Uterus (tissue), 4 donors: ENCODE measurements around the gene MAP3K10. TPM values are rescaled to one million over a fixed set of nuclear protein-coding genes. Genes with fewer than 3 reads are reported as not detected.

Experiments used
- DNase-seq, 2 donors: peaks; one replicate each; pipeline ENCODE4 v3.0.0-alpha.2; 2019 to 2020
- H3K27ac ChIP-seq, 2 donors: fragments of 200-600 bp; sonication (generic); 1 replicate in 1 of 2; 2 replicates in 1 of 2; pipeline ENCODE4 v1.5.1; 2016 to 2018
- H3K27me3 ChIP-seq, 2 donors: fragments of 200-600 bp; sonication (generic); one replicate each; pipeline ENCODE4 v1.5.1; 2018 to 2019; ENCODE audit warnings: control low read depth in 1 of 2
- H3K36me3 ChIP-seq, 2 donors: fragments of 200-600 bp; sonication (generic); one replicate each; pipeline ENCODE4 v1.5.1; 2019; ENCODE audit warnings: control low read depth in 1 of 2
- H3K4me1 ChIP-seq, 2 donors: fragments of 200-600 bp; sonication (generic); one replicate each; pipeline ENCODE4 v1.5.1; 2018 to 2019; ENCODE audit warnings: control low read depth in 1 of 2
- H3K4me3 ChIP-seq, 2 donors: fragments of 200-600 bp; sonication (generic); 1 replicate in 1 of 2; 2 replicates in 1 of 2; pipeline ENCODE4 v1.5.1; 2018 to 2019; ENCODE audit warnings: mild to moderate bottlenecking in 1 of 2
- H3K9me3 ChIP-seq, 2 donors: fragments of 200-600 bp; sonication (generic); one replicate each; pipeline ENCODE4 v1.5.1; 2019; ENCODE audit warnings: control low read depth in 1 of 2
- POLR2A ChIP-seq, 2 donors: fragments of 450-650 bp; IDR thresholded peaks; one replicate each; pipeline ENCODE4 v1.6.1; 2016; ENCODE audit warnings: antibody characterized with exemption in 2 of 2, mild to moderate bottlenecking in 1 of 2, moderate library complexity in 1 of 2
- intact Hi-C: fragments of 100-400 bp; cut with DNase I; formaldehyde crosslinking; loops from one replicate; pipeline ENCODE4 v1.15.1; 2023; ENCODE audit warnings: low total_unique reads
- total RNA-seq, 4 donors: library from RNA; depleted of rRNA in 3 of 4; stranded (reverse); fragments of >200 nt in 3 of 4; gene quantifications; one replicate each; pipeline versions ENCODE4 v1.1.0 to v1.2.4, GENCODE V29; 2014 to 2023
- TF ChIP-seq, protein P1 (sequence below), 4 experiments: fragments of 200-600 bp in 2 of 4; fragments of 450-650 bp in 2 of 4; sonication (generic) in 2 of 4; IDR thresholded peaks; one replicate each; pipeline ENCODE4 v1.5.1; 2016 to 2019; ENCODE audit warnings: antibody characterized with exemption in 4 of 4, mild to moderate bottlenecking in 2 of 4, moderate library complexity in 1 of 4
- donor health status: DM: yes; HTN: yes; CAD: no.

The MAP3K10 gene
- total RNA-seq, 4 donors from 2014 or later, result 1.0 to 29.0 (median 3.1) TPM

DNA sequence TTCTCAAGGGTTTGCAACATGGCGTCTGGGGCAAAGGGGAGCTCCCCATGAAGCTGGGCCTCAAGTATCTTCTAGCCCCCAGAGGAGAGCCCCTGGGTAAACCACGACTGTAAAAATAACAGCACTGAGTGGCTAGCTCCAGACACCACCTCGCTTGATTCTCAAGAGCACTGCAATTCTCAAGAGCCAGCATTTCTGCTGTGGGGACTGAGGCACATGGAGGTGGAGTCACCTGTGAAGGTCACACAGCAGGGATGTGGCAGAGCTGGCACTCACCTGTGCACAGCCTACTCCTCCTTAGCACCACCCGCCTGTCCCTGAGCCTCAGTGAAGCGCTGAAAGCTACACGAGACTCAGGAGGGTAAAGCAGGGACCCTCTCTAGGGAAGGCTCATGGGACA is 56.0 kb downstream of the MAP3K10 start:
- no peaks in the 10 kb centered on the region for H3K9me3 ChIP-seq
- H3K36me3 ChIP-seq, result no peaks in the 10 kb centered on the region
- no peak overlapping the region for H3K27ac ChIP-seq
- H3K27me3 ChIP-seq, result no peaks in the 10 kb centered on the region
- H3K4me1 ChIP-seq, result peaks cover 3 to 4% of the 10 kb centered on the region in 2 donors
- DNase-seq, result no peak
- TF ChIP-seq POLR2A (IDR thresholded peaks at IDR 0.05), result no peak
- TF ChIP-seq, protein P1, sequence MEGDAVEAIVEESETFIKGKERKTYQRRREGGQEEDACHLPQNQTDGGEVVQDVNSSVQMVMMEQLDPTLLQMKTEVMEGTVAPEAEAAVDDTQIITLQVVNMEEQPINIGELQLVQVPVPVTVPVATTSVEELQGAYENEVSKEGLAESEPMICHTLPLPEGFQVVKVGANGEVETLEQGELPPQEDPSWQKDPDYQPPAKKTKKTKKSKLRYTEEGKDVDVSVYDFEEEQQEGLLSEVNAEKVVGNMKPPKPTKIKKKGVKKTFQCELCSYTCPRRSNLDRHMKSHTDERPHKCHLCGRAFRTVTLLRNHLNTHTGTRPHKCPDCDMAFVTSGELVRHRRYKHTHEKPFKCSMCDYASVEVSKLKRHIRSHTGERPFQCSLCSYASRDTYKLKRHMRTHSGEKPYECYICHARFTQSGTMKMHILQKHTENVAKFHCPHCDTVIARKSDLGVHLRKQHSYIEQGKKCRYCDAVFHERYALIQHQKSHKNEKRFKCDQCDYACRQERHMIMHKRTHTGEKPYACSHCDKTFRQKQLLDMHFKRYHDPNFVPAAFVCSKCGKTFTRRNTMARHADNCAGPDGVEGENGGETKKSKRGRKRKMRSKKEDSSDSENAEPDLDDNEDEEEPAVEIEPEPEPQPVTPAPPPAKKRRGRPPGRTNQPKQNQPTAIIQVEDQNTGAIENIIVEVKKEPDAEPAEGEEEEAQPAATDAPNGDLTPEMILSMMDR (IDR thresholded peaks at IDR 0.05), result no peak
- no peak overlapping the region for H3K4me3 ChIP-seq
- intact Hi-C loops, result no loop called here

DNA sequence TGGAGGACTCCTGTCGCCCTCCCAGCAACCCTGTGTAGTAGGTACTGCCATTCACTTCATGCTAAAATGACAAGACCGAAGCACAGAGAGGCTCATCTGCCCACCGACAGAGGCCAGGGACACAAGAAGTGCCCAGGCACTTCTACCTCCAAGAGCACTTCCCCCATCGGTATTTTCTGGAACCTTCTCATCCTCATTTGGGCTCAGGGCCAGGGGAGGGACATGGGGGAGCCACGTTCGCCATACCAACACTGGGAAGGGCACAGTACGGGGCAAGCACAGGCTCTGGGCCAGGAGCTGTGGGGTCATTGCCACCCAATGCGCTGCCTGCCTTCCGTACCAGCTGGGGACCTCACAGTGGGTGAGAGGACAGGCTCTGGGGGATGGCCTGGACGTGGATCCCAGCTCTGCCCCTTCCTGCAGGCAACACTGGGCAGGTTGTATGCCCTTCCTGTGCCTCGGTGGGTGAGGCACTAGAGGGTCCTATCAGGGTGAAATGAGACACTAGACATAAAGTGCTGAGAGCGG is 56.6 kb downstream of the MAP3K10 start:
- Histone ChIP-seq H3K36me3 (no peaks in the 10 kb centered on the region), H3K27ac (no peak overlapping the region)

DNA sequence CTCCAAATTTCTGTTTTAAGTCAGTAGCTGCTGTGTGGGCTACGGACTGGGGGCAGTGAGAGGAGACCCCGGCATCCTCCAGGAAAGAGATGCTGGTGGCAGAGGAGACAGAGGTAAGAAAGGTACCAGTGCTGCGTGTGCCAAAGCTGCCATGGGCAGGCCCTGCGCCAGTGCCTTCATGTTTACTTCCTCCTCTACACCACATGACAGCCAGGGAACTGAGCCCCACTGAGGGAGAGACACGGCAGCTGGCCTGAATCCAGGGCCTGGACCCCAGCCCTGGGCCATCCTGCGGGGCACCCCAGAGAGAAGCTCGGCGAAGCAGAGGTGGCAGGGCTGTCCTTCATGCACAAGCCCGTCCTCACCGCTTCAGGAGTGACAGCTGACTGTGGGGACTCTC is 58.0 kb downstream of the MAP3K10 start:
- DNase-seq, result no peak
- Histone ChIP-seq H3K4me3 (no peak overlapping the region), H3K27me3 (no peaks in the 10 kb centered on the region), H3K4me1 (no peaks in the 10 kb centered on the region), H3K27ac (no peak overlapping the region), H3K36me3 (no peaks in the 10 kb centered on the region), H3K9me3 (no peaks in the 10 kb centered on the region)
- no peak for TF ChIP-seq POLR2A (IDR thresholded peaks at IDR 0.05)
- TF ChIP-seq, protein P1 (IDR thresholded peaks at IDR 0.05), result no peak
- intact Hi-C loops, result no loop called here

More for the DNA sequence above, 56.6 kb downstream of the MAP3K10 start:
- intact Hi-C loops, result no loop called here
- no peak overlapping the region for H3K4me3 ChIP-seq
- TF ChIP-seq, protein P1 (IDR thresholded peaks at IDR 0.05), result no peak
- TF ChIP-seq POLR2A (IDR thresholded peaks at IDR 0.05), result no peak
- no peaks in the 10 kb centered on the region for H3K27me3 ChIP-seq
- no peaks in the 10 kb centered on the region for H3K4me1 ChIP-seq
- no peak for DNase-seq
- H3K9me3 ChIP-seq, result no peaks in the 10 kb centered on the region

DNA sequence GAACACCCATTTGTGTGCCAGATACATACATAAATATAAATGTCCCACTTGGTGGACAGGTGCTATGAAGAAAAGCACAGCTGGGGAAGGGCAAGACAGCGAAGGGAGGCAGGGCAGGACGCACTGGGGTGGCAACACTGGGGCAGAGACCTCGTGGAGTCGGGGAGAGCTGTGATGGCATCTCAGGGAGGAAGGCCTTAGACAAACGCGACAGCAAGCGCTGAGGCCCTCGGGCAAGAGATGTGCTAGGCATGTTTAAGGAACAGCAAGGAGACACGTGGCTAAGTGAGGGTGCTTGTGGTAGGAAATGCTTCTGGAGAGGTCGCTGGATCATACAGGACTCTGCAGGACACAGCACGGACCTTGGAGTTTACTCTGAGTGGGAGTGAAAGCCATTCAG is 58.6 kb downstream of the MAP3K10 start:
- no peak for DNase-seq
- Histone ChIP-seq H3K36me3 (no peaks in the 10 kb centered on the region), H3K27me3 (no peaks in the 10 kb centered on the region), H3K27ac (no peak overlapping the region), H3K9me3 (no peaks in the 10 kb centered on the region), H3K4me1 (no peaks in the 10 kb centered on the region), H3K4me3 (no peak overlapping the region)
- intact Hi-C loops, result no loop called here
- TF ChIP-seq POLR2A (IDR thresholded peaks at IDR 0.05), result no peak
- TF ChIP-seq, protein P1 (IDR thresholded peaks at IDR 0.05), result no peak

GRCh38 chr19:40251244-40251643 is 60.0 kb downstream of the MAP3K10 start:
- H3K9me3 ChIP-seq, result no peaks in the 10 kb centered on the region
- no peak overlapping the region for H3K4me3 ChIP-seq
- no peaks in the 10 kb centered on the region for H3K36me3 ChIP-seq
- no peak overlapping the region for H3K27ac ChIP-seq
- no peaks in the 10 kb centered on the region for H3K4me1 ChIP-seq
- no peak for TF ChIP-seq POLR2A (IDR thresholded peaks at IDR 0.05)
- TF ChIP-seq, protein P1 (IDR thresholded peaks at IDR 0.05), result no peak
- H3K27me3 ChIP-seq, result no peaks in the 10 kb centered on the region
- no peak for DNase-seq
- intact Hi-C loops, result no loop called here
